K562 (cell line): ENCODE measurements around the gene PCK1. TPM values are rescaled to one million over a fixed set of nuclear protein-coding genes. Genes with fewer than 3 reads are reported as not detected.

Experiments
- ATAC-seq: fragments of 200-7000 bp; cut with Tn5 transposase; 3 replicates; pipeline ENCODE4 v1.9.1; 2020; ENCODE audit warnings: moderate library complexity
- BruUV-seq: library from RNA; stranded (reverse); fragments of 400-500 nt; replicated peaks from 2 replicates; lab custom pipeline; 2021; lab: Mats Ljungman, UMichigan
- CTCF ChIA-PET: fragments of 300-600 bp; formaldehyde crosslinking; extraction: SDS; loops from one replicate; lab custom pipeline; 2021; ENCODE audit warnings: low intra/inter-chr PET ratio; lab: Yijun Ruan, JAX
- POLR2A ChIA-PET: fragments of 300-600, 350-650 bp; sonication (Branson Sonifier 250); formaldehyde crosslinking; extraction: SDS; loops from one replicate; lab custom pipeline; 2021; ENCODE audit warnings: antibody characterized with exemption, inconsistent platforms; lab: Yijun Ruan, JAX
- DNase-seq, 4 experiments: peaks; one replicate each; pipeline versions ENCODE4 v3.0.0 to v3.0.0-alpha.2; 2011 to 2018; ENCODE audit warnings: low spot score in 3 of 4, mixed read lengths in 3 of 4; ENCODE audit errors: extremely low read depth in 1 of 4
- FAIRE-seq: peaks from 2 replicates; lab custom pipeline; 2011; peaks lifted over from hg19 to GRCh38; lab: Jason Lieb, UNC
- H2AFZ ChIP-seq: 2 replicates; pipeline ENCODE4 v1.6.0; 2011; ENCODE audit warnings: low read depth, low read length, control low read depth, inconsistent platforms
- H3K27ac ChIP-seq: fragments of 200-600 bp; 3 replicates; pipeline ENCODE4 v1.8.0; 2011; ENCODE audit warnings: low read depth, mild to moderate bottlenecking, control low read depth, inconsistent platforms, low read length, moderate library complexity, mixed read lengths; ENCODE audit errors: extremely low read depth
- H3K27me3 ChIP-seq, 2 experiments: fragments of 300-600 bp in 1 of 2; 2 replicates in 1 of 2; 3 replicates in 1 of 2; pipeline versions ENCODE4 v1.6.0 to v1.8.0; 2011; ENCODE audit warnings: inconsistent platforms in 2 of 2, low read length in 2 of 2, mild to moderate bottlenecking in 1 of 2, mixed read lengths in 1 of 2, moderate library complexity in 1 of 2; ENCODE audit not compliant: control insufficient read depth in 2 of 2, insufficient read depth in 2 of 2
- H3K36me3 ChIP-seq: fragments of 300-600 bp; 3 replicates; pipeline ENCODE4 v1.8.0; 2011; ENCODE audit warnings: mild to moderate bottlenecking, low read length, inconsistent platforms; ENCODE audit not compliant: control insufficient read depth, insufficient read depth
- H3K4me1 ChIP-seq, 2 experiments: fragments of 200-600 bp in 1 of 2; replicated peaks in 1 of 2; 2 replicates in 1 of 2; 3 replicates in 1 of 2; pipeline versions ENCODE4 v1.5.1 to v1.8.0; 2011; ENCODE audit warnings: inconsistent platforms in 2 of 2, low read length in 2 of 2, mild to moderate bottlenecking in 1 of 2, mixed read lengths in 1 of 2, moderate library complexity in 1 of 2; ENCODE audit not compliant: control insufficient read depth in 2 of 2, insufficient read depth in 2 of 2
- H3K4me2 ChIP-seq: 2 replicates; pipeline ENCODE4 v1.6.1; 2011; ENCODE audit warnings: low read length, control low read depth, inconsistent platforms, mixed read lengths; ENCODE audit not compliant: insufficient read depth
- H3K4me3 ChIP-seq: fragments of 200-600 bp; sonication (generic), shearing (Covaris generic); 2 replicates; pipeline ENCODE4 v1.5.1; 2016; ENCODE audit warnings: control low read depth, inconsistent platforms
- H3K79me2 ChIP-seq: fragments of 200-600 bp; 3 replicates; pipeline ENCODE4 v1.8.0; 2011; ENCODE audit warnings: low read length, inconsistent platforms; ENCODE audit not compliant: control insufficient read depth, insufficient read depth
- H3K9ac ChIP-seq, 2 experiments: 2 replicates each; pipeline versions ENCODE4 v1.6.0 to v1.6.1; 2011; ENCODE audit warnings: low read depth in 2 of 2, low read length in 2 of 2, control low read depth in 1 of 2, inconsistent platforms in 1 of 2, mild to moderate bottlenecking in 1 of 2, mixed read lengths in 1 of 2; ENCODE audit not compliant: insufficient read depth in 1 of 2
- H3K9me1 ChIP-seq: one replicate; pipeline ENCODE4 v1.6.0; 2011; ENCODE audit warnings: inconsistent platforms, mild to moderate bottlenecking, low read length, moderate library complexity; ENCODE audit not compliant: control insufficient read depth, insufficient read depth
- H3K9me3 ChIP-seq: replicated peaks from 2 replicates; pipeline ENCODE4 v1.5.1; 2011; ENCODE audit warnings: low read depth, low read length, inconsistent platforms; ENCODE audit not compliant: control insufficient read depth, insufficient read depth
- H4K20me1 ChIP-seq: replicated peaks from 2 replicates; pipeline ENCODE4 v1.6.1; 2011; ENCODE audit warnings: low read length, inconsistent platforms, mixed read lengths; ENCODE audit not compliant: control insufficient read depth, insufficient read depth
- CBFB ChIP-seq: sonication (generic); formaldehyde crosslinking; IDR thresholded peaks from 2 replicates; pipeline ENCODE4 v1.4.0; 2020; ENCODE audit warnings: mild to moderate bottlenecking, missing genetic modification reagents
- CREB5 ChIP-seq: fragments of 250-450 bp; sonication (Bioruptor Pico); IDR thresholded peaks from 2 replicates; pipeline ENCODE4 v1.5.0; 2020; ENCODE audit warnings: mild to moderate bottlenecking
- FOXM1 ChIP-seq, 2 experiments: fragments of 450-650 bp in 1 of 2; sonication (generic) in 1 of 2; formaldehyde crosslinking in 1 of 2; IDR thresholded peaks; 2 replicates each; pipeline versions ENCODE4 v1.6.1 to v1.9.0; 2017 to 2022; ENCODE audit warnings: low read depth in 2 of 2, mild to moderate bottlenecking in 2 of 2, missing genetic modification reagents in 1 of 2, moderate library complexity in 1 of 2
- HNRNPUL1 ChIP-seq: fragments of 200-400 bp; formaldehyde crosslinking; IDR thresholded peaks from 2 replicates; pipeline ENCODE4 v1.6.1; 2017; ENCODE audit warnings: low read length
- IRF1 ChIP-seq: sonication (generic); formaldehyde crosslinking; IDR thresholded peaks from 2 replicates; pipeline ENCODE4 v1.8.0; 2022; ENCODE audit warnings: missing genetic modification reagents, mild to moderate bottlenecking, borderline replicate concordance
- LEF1 ChIP-seq: fragments of 450-650 bp; IDR thresholded peaks from 2 replicates; pipeline ENCODE4 v1.6.1; 2016; ENCODE audit warnings: mild to moderate bottlenecking
- MAZ ChIP-seq, 2 experiments: fragments of 450-650 bp in 1 of 2; sonication (generic) in 1 of 2; formaldehyde crosslinking; IDR thresholded peaks in 1 of 2; conservative IDR thresholded peaks in 1 of 2; 2 replicates each; pipeline versions ENCODE4 v1.4.0 to v1.5.0; 2020; ENCODE audit warnings: mild to moderate bottlenecking in 1 of 2, missing genetic modification reagents in 1 of 2
- PHB ChIP-seq: fragments of 250-450 bp; sonication (Bioruptor Pico); IDR thresholded peaks from 2 replicates; pipeline ENCODE4 v1.5.0; 2021
- ZFPM2 ChIP-seq: fragments of 250-450 bp; sonication (Bioruptor Pico); IDR thresholded peaks from 2 replicates; pipeline ENCODE4 v1.5.1; 2022; ENCODE audit warnings: mild to moderate bottlenecking
- ZNF444 ChIP-seq: fragments of 250-450 bp; sonication (Bioruptor Pico); IDR thresholded peaks from 2 replicates; pipeline ENCODE4 v1.4.0; 2020; ENCODE audit warnings: mild to moderate bottlenecking, moderate library complexity
- WGBS: fragments of 100-300 bp; shearing (Covaris generic); methylation state at CpG from one replicate; pipeline ENCODE4 v1.1.6; 2016; ENCODE audit warnings: low coverage, mixed read lengths; ENCODE audit not compliant: insufficient coverage; ENCODE audit errors: missing lambda C conversion rate; 5-methylcytosine and 5-hydroxymethylcytosine counted together
- in situ Hi-C: fragments of 300-500 bp; cut with MboI; formaldehyde crosslinking; loops from 4 replicates; pipeline ENCODE4 v1.15.0; 2018; ENCODE audit warnings: inconsistent platforms, mixed read lengths
- intact Hi-C: fragments of 100-400 bp; cut with micrococcal nuclease; formaldehyde crosslinking; loops from 2 replicates; pipeline ENCODE4 v1.14.2; 2022
- polyA plus RNA-seq, 8 experiments: library from polyadenylated mRNA; depleted of rRNA in 4 of 8; stranded (reverse) in 5 of 8; unstranded in 3 of 8; fragments of >200 nt; fragmentation: Nextera tagmentation in 2 of 8; fragmentation: Illumina TruSeq in 1 of 8; extraction: Ambion mirVana in 2 of 8; extraction: Trizol in 1 of 8; gene quantifications; 2 replicates each; pipeline versions ENCODE4 v1.2.1 to v1.2.3, GENCODE V29; 2011 to 2014; ENCODE audit warnings: inconsistent platforms in 1 of 8, missing spikeins in 1 of 8
- total RNA-seq, 7 experiments: library from RNA; depleted of rRNA in 6 of 7; stranded (reverse); fragments of >200 nt in 6 of 7; fragmentation: Illumina TruSeq in 2 of 7; extraction: Trizol in 2 of 7; gene quantifications; 2 replicates each; pipeline versions ENCODE4 v1.2.1 to v1.2.3, GENCODE V29; 2011 to 2021; ENCODE audit warnings: low replicate concordance in 1 of 7
- TF ChIP-seq, protein P1 (sequence below): fragments of 450-650 bp; formaldehyde crosslinking; IDR thresholded peaks from 2 replicates; pipeline ENCODE4 v1.4.0; 2022; ENCODE audit warnings: missing genetic modification characterization

Gene PCK1
- total and polyA plus RNA-seq, 9 of the 15 experiments (the other 6 are each of a cell fraction or from before 2014, with no cell fraction given), result 0.05 to 0.73 (median 0.15) TPM

DNA sequence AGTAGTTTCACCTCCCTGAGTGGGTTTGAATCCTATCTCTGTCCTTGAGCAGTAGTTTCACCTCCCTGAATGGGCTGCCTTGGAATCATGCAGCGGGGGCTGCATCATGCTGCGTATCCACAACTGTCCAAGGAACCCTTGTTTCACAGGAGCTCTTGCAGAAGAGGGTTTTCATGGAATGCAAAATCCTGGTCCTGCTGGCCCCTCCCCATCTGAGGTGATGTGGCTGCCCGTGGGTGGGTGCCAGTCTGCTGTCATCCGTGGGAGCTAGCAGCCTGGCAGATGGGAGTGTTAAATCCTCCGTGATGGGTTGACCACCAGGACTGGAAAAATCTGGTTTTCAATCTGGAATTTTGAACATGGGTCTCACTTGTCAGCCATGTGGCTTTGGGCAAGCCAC is 37.6 kb downstream of the PCK1 start:
- peaks cover 6 to 43% of the 10 kb centered on the region in 2 experiments; a peak in 3 of 5 replicates for H3K27me3 ChIP-seq
- peaks cover 7% of the 10 kb centered on the region; the same call in 1 of the 2 replicates for H3K9me3 ChIP-seq
- WGBS, result 4% methylated on average over 5 of the region's 5 CpGs
- H4K20me1 ChIP-seq, result 0 out of 2 replicates have a peak, but pooled peaks cover 10% of the 10 kb centered on the region
- no peak overlapping the region for H3K9ac ChIP-seq
- no peaks in the 10 kb centered on the region for H3K79me2 ChIP-seq
- ATAC-seq (no peak), FAIRE-seq (no peak), DNase-seq (no peak)
- no peak overlapping the region for H3K27ac ChIP-seq
- no peaks in the 10 kb centered on the region for H3K36me3 ChIP-seq
- ChIA-PET POLR2A (no interaction called here), CTCF (interaction anchor here (0.6 to 2.0 kb wide), 2 partner anchors 582 to 619 kb away, joined by 3 to 5 read pairs; no protein-coding TSS in a partner anchor)
- H3K9me1 ChIP-seq, result no peaks in the 10 kb centered on the region
- H3K4me3 ChIP-seq, result no peak overlapping the region
- intact Hi-C loops, result loop anchor here (5.0 kb wide), 1 partner anchor 584 kb away; no protein-coding TSS in a partner anchor
- no TSS peak for BruUV-seq
- H3K4me2 ChIP-seq, result no peak overlapping the region
- in situ Hi-C loops, result no loop called here
- no peak overlapping the region for H2AFZ ChIP-seq
- H3K4me1 ChIP-seq, result peaks cover 12 to 20% of the 10 kb centered on the region in 2 experiments; a peak in 4 of 5 replicates
- TF ChIP-seq PHB (CRISPR knock-in tag), result no peak
- no peak for TF ChIP-seq CREB5 (CRISPR knock-in tag)
- TF ChIP-seq CBFB (CRISPR knock-in tag), result no peak
- no peak for TF ChIP-seq HNRNPUL1
- TF ChIP-seq ZNF444 (CRISPR knock-in tag), result no peak
- TF ChIP-seq FOXM1 (IDR thresholded peaks at IDR 0.05; ENCODE audit: low read depth), result no peak
- TF ChIP-seq FOXM1 (CRISPR knock-in tag; IDR thresholded peaks at IDR 0.05; ENCODE audit: low read depth), result no peak
- no peak for TF ChIP-seq MAZ (CRISPR knock-in tag; conservative IDR thresholded peaks at IDR 0.05 in 1 of 2, IDR thresholded peaks at IDR 0.05 in 1 of 2)
- TF ChIP-seq IRF1, result no peak
- no peak for TF ChIP-seq ZFPM2 (CRISPR knock-in tag)
- TF ChIP-seq, protein P1, sequence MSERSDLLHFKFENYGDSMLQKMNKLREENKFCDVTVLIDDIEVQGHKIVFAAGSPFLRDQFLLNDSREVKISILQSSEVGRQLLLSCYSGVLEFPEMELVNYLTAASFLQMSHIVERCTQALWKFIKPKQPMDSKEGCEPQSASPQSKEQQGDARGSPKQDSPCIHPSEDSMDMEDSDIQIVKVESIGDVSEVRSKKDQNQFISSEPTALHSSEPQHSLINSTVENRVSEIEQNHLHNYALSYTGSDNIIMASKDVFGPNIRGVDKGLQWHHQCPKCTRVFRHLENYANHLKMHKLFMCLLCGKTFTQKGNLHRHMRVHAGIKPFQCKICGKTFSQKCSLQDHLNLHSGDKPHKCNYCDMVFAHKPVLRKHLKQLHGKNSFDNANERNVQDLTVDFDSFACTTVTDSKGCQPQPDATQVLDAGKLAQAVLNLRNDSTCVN (CRISPR knock-in tag), result no peak
- no peak for TF ChIP-seq LEF1
